HG03095 (cell line): Measurements from ENCODE around the gene FAM120A.

Experiments
- ATAC-seq: cut with Tn5 transposase; IDR thresholded peaks from one replicate; pipeline ENCODE4 v1.9.1; 2021; ENCODE audit warnings: moderate library complexity; ENCODE audit not compliant: unreplicated experiment

Gene FAM120A

GRCh38 chr9:93576258-93577077, 125.0 kb downstream of the FAM120A start, which contains the start of gene PHF2:
TSS of gene PHF2 (plus strand) at chr9:93576584. CDS start at chr9:93576774, 190 bp downstream.
- no peak for ATAC-seq

GRCh38 chr9:93577078-93577974, 125.8 kb downstream of the FAM120A start:
- ATAC-seq = no peak

GRCh38 chr9:93577975-93578682, 126.6 kb downstream of the FAM120A start:
- no peak for ATAC-seq

- no peak for ATAC-seq
These were observed 127.4 kb downstream of the FAM120A start for GRCh38 chr9:93578844-93579243.

- ATAC-seq = no peak
These were observed 128.4 kb downstream of the FAM120A start for GRCh38 chr9:93579711-93580516.

GRCh38 chr9:93580654-93581380, 129.3 kb downstream of the FAM120A start:
- ATAC-seq = no peak

- no peak for ATAC-seq
These were observed 130.6 kb downstream of the FAM120A start for GRCh38 chr9:93582115-93582514.

GRCh38 chr9:93582550-93582949, 131.1 kb downstream of the FAM120A start:
- no peak for ATAC-seq

- no peak for ATAC-seq
These were observed 133.8 kb downstream of the FAM120A start for GRCh38 chr9:93585259-93585658.

- no peak for ATAC-seq
These were observed 134.2 kb downstream of the FAM120A start for GRCh38 chr9:93585695-93586094.

- ATAC-seq = no peak
These were observed 135.0 kb downstream of the FAM120A start for GRCh38 chr9:93586290-93587057.

GRCh38 chr9:93587284-93587650, 135.8 kb downstream of the FAM120A start:
- no peak for ATAC-seq

- no peak for ATAC-seq
These were observed 136.3 kb downstream of the FAM120A start for GRCh38 chr9:93587651-93588347.

- ATAC-seq = no peak
These were observed 137.4 kb downstream of the FAM120A start for GRCh38 chr9:93588641-93589609.

- ATAC-seq = no peak
These were observed 138.2 kb downstream of the FAM120A start for GRCh38 chr9:93589688-93590087.

GRCh38 chr9:93590609-93591234, 139.2 kb downstream of the FAM120A start:
- no peak for ATAC-seq
